HG03108 (cell line): ENCODE results near the gene FCHSD2.
"Not testable (repeated sequence)": the region's sequence is repeated elsewhere in the genome, so short reads cannot be mapped to it uniquely, and the experiment has no call there.

Experiments
- ATAC-seq: cut with Tn5 transposase; IDR thresholded peaks from one replicate; pipeline ENCODE4 v1.9.1; 2021; ENCODE audit warnings: moderate library complexity; ENCODE audit not compliant: unreplicated experiment

Gene FCHSD2

DNA sequence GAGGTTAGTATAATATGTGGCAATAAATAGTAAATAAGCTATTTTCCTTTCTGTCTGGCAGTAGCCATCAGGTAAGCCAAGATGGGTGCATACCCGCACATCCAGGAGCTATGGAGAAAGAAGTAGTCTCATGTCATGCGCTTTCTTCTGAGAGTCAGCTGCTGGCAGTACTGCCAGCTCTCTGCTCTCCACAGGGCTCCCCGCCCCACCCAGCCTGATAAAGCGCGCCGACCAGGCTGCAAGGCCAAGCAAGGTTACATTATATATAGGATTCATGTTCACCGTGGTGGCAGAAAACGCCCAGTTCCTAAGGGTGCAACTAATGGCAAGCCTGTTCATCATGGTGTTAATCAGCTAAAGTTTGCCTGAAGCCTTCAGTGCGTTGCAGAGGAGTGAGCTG is 201.7 kb downstream of the FCHSD2 start:
- ATAC-seq, result no peak

DNA sequence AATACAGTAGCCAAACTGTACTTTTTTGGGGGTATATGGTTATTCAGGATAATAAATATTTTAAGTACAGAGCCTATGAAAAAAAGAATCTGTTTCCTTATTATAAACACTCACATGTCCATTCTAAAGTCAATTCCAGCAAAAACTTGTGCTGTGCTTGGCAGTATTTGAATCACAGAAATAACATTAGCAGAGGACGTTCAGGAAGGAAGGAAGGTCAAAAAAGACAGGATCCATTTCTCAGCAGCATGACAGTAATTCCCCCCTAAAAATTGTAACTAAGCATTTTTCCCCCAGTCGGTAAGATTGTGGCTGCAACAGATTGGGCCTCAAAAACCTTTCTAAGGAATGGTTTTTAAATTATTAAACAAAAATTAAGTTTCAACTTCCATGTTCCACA is 203.1 kb downstream of the FCHSD2 start:
- no peak for ATAC-seq

DNA sequence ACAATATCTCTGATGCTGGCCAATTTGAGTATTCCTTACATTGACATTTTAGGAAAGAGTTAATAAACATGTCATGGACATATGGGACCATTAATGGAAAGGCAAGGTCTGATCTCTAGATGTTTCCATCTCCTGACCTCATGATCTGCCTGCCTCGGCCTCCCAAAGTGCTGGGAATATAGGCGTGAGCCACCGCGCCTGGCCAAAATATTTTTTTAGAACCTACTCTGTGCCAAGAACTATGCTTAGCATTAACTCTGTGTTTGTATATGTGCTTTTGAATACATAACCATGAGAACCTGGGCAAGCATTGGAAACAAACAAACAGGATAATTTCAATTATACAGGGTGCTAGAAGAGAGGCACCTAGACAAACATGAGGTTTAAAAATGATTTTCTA is 204.7 kb downstream of the FCHSD2 start:
- ATAC-seq, result no peak

DNA sequence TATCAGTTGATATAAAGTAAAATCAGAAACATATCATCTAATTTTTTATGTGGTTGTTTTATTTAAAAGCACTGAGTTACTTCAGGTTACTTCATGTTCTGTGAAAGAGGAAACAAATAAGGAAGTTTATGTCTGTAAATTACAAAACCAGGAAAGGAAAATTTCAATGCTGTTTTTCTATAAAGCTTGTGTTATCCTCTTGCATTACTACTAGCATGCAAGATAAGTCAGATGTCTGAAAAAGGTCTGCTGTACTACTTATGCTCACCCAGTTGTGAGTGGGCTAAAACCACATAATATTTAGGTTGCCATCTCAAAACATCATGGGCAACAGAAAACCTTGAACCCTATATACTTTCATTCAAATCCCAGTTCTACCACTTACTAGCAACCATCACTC is 206.4 kb downstream of the FCHSD2 start:
- ATAC-seq, result no peak

DNA sequence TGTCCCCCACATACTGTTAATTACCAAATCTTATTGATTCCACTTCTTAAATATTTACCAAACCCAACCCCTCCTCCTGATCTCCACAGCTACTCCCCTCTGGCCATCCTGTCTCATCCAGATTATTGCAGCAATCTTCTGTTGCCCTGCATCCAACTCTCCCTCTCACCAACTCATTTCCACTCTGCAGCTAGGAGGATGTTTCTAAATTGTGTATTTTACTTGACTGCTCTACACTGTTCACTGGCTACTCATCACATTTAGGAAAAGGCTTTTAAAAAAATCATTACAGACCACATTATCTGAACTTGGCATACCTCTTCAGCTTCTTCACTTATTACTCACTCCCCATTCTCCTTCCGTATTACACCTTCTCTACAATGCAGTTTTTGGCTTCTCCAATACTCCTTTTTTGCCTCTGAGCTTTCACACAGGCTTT is 210.0 kb downstream of the FCHSD2 start:
- no peak for ATAC-seq

DNA sequence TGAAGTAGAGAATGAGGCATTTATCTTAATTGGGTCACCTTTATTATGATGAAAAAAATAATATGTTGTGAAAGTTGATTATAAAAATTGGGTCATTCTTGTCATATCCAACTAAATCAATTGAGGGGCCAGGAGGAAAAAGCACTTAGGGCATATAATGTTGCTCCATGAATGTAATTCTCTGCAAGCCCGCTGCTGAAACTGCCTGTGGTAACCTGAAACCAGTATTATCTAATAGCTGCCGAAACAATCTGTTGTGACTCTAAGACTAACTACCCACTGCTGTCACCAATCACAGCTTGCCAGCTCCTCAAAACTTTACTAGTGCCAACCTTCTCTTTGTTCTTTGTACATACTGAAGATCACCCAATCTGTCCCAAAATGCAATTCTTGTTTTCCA is 212.1 kb downstream of the FCHSD2 start:
- ATAC-seq, result no peak

DNA sequence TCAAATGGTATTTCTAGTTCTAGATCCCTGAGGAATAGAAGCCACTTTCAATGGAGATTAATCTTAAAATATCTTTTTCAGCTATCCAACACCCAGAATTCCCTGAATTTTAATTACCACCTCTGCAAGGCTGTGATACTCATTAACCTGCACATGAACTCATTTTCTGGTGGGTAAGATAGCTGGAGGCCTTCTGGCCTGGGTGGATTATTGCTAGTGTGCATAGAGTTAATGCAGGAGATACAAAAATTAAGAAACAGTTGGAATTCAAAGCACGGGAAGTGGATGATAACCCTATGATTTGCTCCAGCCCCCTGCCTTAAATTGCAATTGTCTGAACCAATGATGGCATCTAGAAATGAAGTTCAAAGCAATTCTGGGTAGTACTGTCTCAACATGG is 212.9 kb downstream of the FCHSD2 start:
- no peak for ATAC-seq

DNA sequence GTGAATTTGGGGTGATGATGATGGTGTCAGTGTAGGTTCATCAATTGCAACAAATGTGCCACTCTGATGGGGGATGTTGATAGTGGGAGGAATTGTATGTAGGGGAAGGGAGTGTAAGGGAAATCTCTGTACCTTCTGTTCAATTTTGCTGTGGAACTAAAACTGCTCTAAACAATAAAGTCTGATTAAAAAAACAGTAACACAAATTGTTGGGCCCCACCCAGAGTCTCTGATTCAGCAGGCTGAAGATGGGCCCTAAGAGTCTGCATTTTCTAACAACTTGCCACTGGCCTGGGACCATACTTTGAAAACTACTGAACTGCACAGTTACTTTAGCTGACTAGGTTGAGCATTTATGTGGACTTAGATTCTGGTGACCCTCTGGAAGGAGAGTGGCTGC is 214.7 kb downstream of the FCHSD2 start:
- no peak for ATAC-seq

DNA sequence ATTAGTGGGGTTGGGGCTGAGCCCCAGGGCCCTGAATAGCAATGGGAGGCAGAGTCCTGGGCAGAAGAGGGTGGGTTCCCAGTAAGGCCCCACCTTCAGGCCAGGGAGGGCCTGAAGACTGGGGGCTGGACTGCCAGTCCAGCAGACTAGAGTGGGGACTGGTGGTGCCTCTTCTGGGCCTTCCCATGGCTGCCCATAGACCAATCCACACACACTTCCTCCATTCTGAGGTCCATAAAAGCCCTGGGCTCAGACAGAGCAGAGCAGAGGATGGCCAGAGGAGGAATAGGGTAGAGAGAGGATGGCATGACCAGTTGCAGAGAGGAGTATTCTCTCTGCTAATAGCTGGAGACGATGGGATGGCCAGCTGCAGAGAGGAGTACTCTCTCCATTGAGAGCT is 216.0 kb downstream of the FCHSD2 start:
- no peak for ATAC-seq

DNA sequence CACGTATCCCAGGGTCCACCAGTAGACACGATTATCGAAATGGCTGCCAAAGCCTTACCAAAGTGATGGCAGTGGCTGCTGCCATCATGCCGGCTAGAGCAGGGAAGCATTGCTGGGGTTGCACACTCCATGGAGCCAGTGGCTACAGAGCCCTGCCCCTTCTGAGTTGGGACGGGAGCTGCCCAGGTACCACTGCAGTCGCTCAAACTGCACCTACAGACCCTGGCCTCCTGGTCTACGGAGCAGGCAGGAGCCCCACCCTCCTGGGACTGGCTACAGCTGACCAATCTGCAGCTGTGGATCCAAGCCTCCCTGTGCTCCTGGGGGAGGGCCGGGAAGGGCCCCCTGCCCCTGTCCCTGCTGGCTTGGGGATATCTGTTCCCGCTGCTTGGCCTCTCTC is 216.5 kb downstream of the FCHSD2 start:
- no peak for ATAC-seq

DNA sequence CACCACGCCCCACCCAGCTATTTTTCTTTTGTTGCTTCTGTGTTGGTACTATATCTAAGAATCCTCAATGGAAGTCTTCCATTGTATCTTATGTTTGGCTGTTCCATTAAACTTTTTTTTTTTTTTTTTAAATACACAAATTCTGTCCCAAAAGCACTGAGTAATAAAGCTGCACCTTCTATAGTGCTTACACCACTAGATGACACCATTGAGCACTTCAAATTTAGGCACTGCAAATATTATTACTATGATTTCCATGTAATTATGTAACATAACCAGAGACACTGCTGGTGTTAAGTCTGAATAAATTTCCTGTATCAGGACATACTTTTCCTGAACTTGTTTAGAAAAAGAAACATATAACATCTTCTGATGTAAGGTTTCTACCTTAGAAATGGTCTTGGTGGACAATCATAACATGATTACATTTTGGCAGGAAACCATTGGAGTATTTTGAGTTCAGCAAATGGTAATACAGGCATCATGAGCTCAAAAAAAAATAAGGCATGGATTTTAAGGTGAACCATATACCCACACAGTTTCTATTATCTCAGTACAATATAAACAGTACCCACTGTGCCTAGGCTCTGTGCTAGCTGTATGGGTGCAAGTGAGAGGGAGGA is 217.4 kb downstream of the FCHSD2 start:
- no peak for ATAC-seq

DNA sequence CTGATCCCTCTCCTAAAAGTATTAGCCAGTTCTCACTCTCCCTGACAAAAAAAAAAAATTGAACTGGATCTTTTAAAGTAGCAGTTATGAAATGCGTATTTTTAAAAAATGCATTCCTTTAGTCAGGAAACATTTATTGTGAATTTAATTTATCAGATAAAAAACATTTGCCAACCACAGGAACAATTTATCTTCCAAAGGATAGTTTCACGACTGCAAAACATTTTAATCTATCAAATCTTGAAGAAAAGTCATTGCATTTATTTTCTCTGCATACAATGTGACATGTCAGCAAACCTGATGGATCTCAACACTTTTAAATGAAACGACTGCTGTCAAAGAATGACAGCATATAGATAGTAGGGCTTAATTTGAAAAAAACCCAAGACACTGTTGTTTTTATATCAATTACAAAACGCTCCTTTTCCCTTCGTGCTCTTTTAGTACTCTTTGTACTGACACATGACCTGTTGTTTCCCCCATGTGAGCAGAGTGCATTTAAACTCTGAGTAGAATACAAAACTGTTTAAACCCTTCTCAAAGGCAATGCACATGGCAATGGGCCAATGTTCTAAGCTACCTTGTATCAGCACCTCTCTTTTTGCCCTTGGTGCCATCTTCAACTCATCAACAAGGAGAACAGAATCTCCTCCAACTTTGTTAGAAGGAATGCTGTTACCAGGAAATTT is 220.9 kb downstream of the FCHSD2 start:
- no peak for ATAC-seq

DNA sequence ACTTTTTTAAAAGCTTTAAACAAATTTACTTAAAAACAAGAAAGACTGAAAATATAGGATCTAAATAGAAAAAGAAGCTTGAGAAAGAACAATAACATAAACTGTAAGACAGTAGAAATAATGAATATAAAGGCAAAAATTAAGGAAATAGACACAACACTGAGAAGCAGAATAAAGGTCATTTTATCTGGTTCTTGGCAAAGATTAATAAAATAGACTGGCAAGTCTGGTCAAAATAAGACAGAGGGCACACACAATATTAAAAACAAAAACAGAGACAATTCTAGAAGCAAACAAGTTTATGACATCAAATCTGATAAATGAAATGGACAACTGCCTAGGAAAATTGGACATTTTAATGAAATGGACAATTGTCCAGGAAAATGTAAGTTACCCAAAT is 222.1 kb downstream of the FCHSD2 start:
- no peak for ATAC-seq

DNA sequence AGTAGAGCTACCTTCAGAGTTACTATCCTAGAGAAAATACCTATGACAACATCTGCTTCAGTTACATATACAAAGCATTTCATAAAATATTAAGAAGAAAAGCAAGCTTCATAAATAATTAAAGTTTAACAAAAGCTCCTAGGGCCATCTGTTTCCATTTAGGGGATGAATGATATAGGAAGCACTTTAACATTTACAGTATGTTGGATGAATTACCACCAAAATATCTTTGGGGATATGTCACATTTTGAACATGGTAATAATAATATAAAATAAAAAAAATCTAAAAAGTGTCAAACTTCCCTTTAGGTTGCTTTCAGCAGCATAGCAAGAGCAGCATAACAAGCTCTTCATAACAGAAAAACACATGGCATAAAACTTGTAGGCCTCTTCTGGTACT is 223.3 kb downstream of the FCHSD2 start:
- ATAC-seq, result no peak

DNA sequence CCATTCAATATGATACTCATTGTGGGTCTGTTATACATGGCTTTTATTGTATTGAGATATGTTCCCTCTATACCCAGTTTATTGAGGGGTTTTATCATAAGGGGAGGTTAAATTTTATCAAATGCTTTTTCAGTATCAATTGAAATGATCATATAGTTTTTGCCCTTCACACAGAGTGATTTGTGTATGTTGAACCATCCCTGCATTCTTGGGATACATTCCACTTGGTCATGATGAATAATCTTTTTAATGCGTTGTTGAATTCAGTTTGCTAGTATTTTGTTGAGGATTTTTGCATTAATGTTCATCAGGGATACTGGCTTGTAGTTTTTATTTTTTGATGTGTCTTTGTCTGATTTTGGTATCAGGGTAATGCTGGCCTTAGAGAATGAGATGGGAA is 229.9 kb downstream of the FCHSD2 start:
- ATAC-seq, result no peak

DNA sequence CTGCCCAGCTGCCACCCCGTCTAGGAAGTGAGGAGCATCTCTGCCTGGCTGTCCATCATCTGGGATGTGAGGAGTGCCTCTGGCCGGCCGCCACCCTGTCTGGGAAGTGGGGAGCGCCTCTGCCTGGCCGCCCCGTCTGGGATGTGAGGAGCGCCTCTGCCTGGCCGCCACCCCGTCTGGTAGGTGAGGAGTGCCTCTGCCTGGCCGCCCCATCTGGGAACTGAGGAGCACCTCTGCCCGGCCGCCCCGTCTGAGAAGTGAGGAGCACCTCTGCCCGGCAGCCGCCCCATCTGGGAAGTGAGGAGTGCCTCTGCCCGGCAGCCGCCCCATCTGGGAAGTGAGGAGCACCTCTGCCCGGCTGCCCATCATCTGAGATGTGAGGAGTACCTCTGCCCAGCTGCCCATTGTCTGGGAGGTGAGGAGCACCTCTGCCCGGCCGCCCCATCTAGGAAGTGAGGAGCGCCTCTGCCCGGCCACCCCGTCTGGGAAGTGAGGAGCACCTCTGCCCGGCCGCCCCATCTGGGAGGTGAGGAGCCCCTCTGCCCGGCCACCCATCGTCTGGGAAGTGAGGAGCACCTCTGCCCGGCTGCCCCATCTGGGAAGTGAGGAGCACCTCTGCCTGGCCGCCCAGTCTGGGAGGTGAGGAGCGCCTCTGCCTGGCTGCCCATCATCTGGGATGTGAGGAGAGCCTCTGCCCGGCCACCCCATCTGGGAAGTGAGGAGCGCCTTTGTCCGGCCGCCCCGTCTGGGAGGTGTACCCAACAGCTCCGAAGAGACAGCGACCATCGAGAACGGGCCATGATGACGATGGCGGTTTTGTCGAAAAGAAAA is 232.3 kb downstream of the FCHSD2 start:
- not testable (repeated sequence) for ATAC-seq

DNA sequence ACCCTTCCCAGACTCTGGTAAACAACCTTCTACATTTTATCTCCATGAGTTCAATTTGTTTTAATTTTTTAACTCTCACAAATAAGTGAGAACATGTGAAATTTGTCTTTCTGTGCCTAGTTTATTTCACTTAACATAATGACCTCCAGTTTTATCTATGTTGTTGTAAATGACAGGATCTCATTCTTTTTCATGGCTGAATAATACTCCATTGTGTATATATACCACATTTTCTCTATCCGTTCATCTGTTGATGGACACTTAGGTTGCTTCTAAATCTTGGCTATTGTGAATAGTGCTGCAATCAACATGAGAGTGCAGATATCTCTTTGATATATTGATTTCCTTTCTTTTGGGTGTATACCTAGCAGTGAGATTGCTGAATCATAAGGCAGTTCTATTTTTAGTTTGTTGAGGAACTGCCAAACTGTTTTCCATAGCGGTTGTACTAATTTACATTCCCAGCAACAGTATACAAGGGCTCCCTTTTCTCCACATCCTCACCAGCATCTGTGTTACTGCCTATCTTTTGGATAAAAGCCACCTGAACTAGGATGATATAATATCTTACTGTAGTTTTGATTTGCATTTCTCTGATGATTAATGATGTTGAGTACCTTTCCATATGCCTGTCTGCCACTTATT is 234.0 kb downstream of the FCHSD2 start:
- ATAC-seq, result no peak

DNA sequence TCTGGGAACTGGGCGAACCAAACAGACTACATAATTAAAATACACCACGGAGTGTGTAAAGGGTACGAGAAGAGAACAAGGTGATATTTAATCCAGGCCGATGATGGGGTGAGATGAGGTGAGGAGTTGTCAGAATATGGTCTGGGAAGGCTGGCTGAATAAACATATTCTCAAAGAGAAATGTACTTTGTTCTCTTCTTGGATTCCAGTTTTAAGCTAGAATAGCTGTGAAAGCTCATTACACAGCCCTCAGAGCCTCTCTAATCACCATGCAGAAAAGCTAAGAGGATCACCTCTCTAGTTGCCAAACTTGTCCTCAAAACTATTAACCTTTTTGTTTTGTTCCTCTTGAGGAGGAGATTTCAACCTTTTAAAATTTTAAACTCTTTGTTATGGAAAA is 238.1 kb downstream of the FCHSD2 start:
- ATAC-seq, result no peak

DNA sequence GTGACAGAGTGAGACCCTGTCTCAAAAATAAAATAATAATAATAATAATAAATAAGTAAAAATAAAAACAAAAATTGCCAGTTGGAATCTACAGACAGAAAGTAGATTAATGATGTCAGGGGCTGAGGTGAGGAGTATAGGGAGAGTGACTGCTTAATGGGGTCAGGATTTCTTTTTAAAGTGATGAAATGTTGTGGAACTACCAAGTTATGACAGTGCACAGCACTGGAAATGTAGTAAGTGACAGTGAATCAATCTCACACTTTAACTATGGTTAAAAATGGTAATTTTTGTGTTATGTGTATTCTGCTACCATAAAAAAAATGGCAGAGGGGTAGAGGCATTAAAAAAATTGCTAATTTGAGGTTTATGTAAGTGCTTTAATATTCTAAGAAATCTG is 240.7 kb downstream of the FCHSD2 start:
- no peak for ATAC-seq

DNA sequence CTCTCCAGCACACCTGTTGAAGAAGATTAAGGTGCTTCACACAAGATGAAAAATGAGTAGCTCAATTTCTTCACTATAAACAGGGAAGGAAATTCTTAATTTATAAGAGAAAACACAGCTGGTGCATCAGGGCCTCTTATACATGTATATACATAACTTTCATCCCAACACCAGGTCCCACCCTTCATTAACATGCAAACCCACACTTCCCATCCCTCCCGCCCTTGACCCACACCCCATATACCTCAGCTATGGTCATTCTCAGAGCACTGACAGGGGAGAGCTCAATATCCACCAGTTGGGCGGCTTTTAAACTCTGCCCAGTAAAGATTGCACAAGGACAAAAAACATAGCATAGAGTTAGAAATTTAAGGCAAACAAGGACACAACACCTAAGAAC is 242.1 kb downstream of the FCHSD2 start:
- no peak for ATAC-seq

DNA sequence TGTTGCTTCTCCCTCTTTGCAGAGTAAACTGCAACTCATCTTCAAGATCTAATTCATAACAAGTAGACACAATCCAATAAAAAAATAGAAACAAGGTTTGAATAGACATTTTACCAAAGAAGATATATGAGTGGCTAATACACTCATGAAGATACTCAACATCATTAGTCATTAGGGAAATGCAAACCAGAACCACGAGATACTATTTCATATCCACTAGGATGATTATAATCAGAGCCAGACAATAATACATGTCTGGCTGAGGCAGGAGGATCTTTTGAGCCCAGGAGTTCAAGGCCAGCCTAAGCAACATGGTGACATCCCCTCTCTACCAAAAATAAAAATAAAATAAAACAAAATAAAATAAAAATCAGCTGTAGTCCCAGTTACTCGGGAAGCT is 242.9 kb downstream of the FCHSD2 start:
- no peak for ATAC-seq

DNA sequence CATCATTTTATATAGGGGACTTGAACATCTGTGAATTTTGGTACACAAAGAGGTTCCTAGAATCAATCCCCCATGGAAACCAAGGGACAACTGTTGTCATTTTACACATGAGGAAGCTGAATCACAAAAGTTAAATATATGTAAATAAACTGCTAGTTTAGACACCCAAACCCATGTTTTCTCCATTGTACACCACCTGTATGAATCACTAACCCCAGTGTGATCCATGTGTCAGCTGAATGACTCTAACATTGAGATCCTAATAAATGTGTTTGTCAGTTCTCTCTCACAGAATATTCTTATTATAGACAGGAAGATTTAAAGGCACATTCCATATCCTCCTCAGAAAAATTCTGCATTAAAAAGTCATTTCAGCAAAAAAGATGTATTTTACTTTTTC is 244.6 kb downstream of the FCHSD2 start:
- no peak for ATAC-seq
